Neural cell (in vitro differentiated cells): ENCODE results near the gene RPL13A.

Experiments
- CTCF ChIP-seq: fragments of 450-650 bp; IDR thresholded peaks from 2 replicates; pipeline ENCODE4 v1.5.1; 2014; ENCODE audit warnings: antibody characterized with exemption, mild to moderate bottlenecking, moderate library complexity; ENCODE audit not compliant: poor library complexity, severe bottlenecking
- EP300 ChIP-seq: fragments of 450-650 bp; conservative IDR thresholded peaks from 2 replicates; pipeline ENCODE4 v1.6.1; 2014; ENCODE audit warnings: antibody characterized with exemption, mild to moderate bottlenecking, moderate library complexity; ENCODE audit not compliant: poor library complexity, severe bottlenecking
- EZH2 ChIP-seq: fragments of 200-600, 300-800 bp; shearing (Covaris generic), sonication (generic); IDR thresholded peaks from 2 replicates; pipeline ENCODE4 v1.6.1; 2014; ENCODE audit warnings: antibody characterized with exemption, low read length, borderline replicate concordance, mild to moderate bottlenecking; ENCODE audit not compliant: insufficient read depth, poor library complexity, severe bottlenecking
- MXI1 ChIP-seq: fragments of 450-650 bp; conservative IDR thresholded peaks from 2 replicates; pipeline ENCODE4 v1.6.1; 2014; ENCODE audit warnings: antibody characterized with exemption, mild to moderate bottlenecking; ENCODE audit not compliant: poor library complexity, severe bottlenecking
- POLR2AphosphoS5 ChIP-seq: IDR thresholded peaks from 2 replicates; pipeline ENCODE4 v1.6.1; 2012
- RAD21 ChIP-seq: fragments of 450-650 bp; conservative IDR thresholded peaks from 2 replicates; pipeline ENCODE4 v1.6.1; 2014; ENCODE audit warnings: antibody characterized with exemption, mild to moderate bottlenecking, moderate library complexity
- REST ChIP-seq: IDR thresholded peaks from 2 replicates; pipeline ENCODE4 v1.6.1; 2012; ENCODE audit warnings: borderline replicate concordance
- SMC3 ChIP-seq: fragments of 450-650 bp; conservative IDR thresholded peaks from 2 replicates; pipeline ENCODE4 v1.6.1; 2014; ENCODE audit warnings: antibody characterized with exemption, mild to moderate bottlenecking, moderate library complexity; ENCODE audit not compliant: poor library complexity
- TAF1 ChIP-seq: IDR thresholded peaks from 2 replicates; pipeline ENCODE4 v1.6.1; 2012; ENCODE audit warnings: low read depth

DNA sequence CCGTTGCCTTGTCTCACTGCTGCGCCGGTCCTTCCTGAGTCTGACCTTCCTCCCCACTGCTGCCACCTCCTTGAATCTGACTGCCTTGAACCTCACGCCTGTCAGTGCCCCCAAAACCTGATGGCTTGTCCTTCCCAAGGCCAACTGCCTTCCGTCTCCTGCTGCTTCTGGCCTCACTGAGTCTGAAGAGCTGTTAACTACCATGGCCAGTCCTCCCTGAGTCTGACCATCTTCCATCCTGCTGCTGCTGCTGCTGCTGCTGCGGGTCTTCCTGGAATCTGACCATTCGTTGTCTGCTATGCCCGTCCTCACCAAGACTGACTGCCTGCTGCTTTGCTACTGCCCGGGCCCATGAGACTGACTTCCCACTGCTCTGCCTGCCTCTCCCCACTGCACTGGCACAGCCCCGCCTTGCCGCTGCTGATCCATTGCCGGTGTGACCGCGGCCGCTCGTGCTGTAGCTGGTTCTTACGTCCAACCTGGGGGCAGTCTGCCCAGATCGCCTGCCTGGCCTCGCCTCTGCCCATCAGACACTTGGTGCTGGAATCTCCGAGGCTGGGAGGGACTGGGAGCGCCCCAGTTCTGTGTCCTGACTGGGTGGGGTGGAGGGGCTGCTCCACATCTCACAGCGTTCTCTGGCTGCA is 37.5 kb downstream of the RPL13A start:
- no peak for TF ChIP-seq EZH2
- TF ChIP-seq CTCF, result no peak
- no peak for TF ChIP-seq POLR2AphosphoS5
- TF ChIP-seq TAF1, result no peak
- TF ChIP-seq EP300, result no peak
- no peak for TF ChIP-seq SMC3
- TF ChIP-seq REST, result no peak
- TF ChIP-seq RAD21, result no peak
- no peak for TF ChIP-seq MXI1
